Suprapubic skin (tissue), 4 donors: ENCODE data around the gene LRRC4C. TPM values are rescaled to one million over a fixed set of nuclear protein-coding genes. Genes with fewer than 3 reads are reported as not detected.

Experiments
- DNase-seq, 2 donors: peaks; one replicate each; pipeline ENCODE4 v3.0.0-alpha.2; 2019; ENCODE audit warnings: low spot score in 2 of 2
- H3K27ac ChIP-seq: fragments of 200-600 bp; sonication (generic); one replicate; pipeline ENCODE4 v1.5.1; 2019
- H3K27me3 ChIP-seq: fragments of 200-600 bp; sonication (generic); one replicate; pipeline ENCODE4 v1.5.1; 2019
- H3K36me3 ChIP-seq: fragments of 200-600 bp; sonication (generic); one replicate; pipeline ENCODE4 v1.5.1; 2019
- H3K4me1 ChIP-seq: fragments of 200-600 bp; sonication (generic); one replicate; pipeline ENCODE4 v1.5.1; 2019
- H3K4me3 ChIP-seq: fragments of 200-600 bp; sonication (generic); one replicate; pipeline ENCODE4 v1.5.1; 2019; ENCODE audit warnings: mild to moderate bottlenecking
- H3K9me3 ChIP-seq: fragments of 200-600 bp; sonication (generic); one replicate; pipeline ENCODE4 v1.5.1; 2019
- CTCF ChIP-seq, 2 donors: fragments of 200-600 bp in 1 of 2; fragments of 450-650 bp in 1 of 2; sonication (generic) in 1 of 2; IDR thresholded peaks; one replicate each; pipeline ENCODE4 v1.5.1; 2016 to 2019; ENCODE audit warnings: antibody characterized with exemption in 2 of 2, mild to moderate bottlenecking in 1 of 2, moderate library complexity in 1 of 2
- EP300 ChIP-seq: sonication (generic); formaldehyde crosslinking; IDR thresholded peaks from one replicate; pipeline ENCODE4 v1.6.1; 2017; ENCODE audit warnings: antibody characterized with exemption
- POLR2A ChIP-seq, 2 donors: fragments of 450-650 bp; IDR thresholded peaks; one replicate each; pipeline ENCODE4 v1.6.1; 2017; ENCODE audit warnings: antibody characterized with exemption in 2 of 2, mild to moderate bottlenecking in 2 of 2, moderate library complexity in 2 of 2
- POLR2AphosphoS5 ChIP-seq, 3 donors: sonication (generic); formaldehyde crosslinking; IDR thresholded peaks; one replicate each; pipeline ENCODE4 v1.6.1; 2017; ENCODE audit warnings: antibody characterized with exemption in 3 of 3
- WGBS: methylation state at CpG from one replicate; pipeline ENCODE4 v1.1.5; 2018; 5-methylcytosine and 5-hydroxymethylcytosine counted together
- total RNA-seq, 4 donors: library from RNA; depleted of rRNA; stranded (reverse); fragments of >200 nt; gene quantifications; one replicate each; pipeline ENCODE4 v1.1.0, GENCODE V29; 2016

The LRRC4C gene
- total RNA-seq, 4 donors from 2014 or later = 0.19 to 1.1 (median 0.60) TPM; not detected in 1

- Histone ChIP-seq H3K36me3 (no peaks in the 10 kb centered on the region), H3K27ac (no peak overlapping the region), H3K4me1 (no peaks in the 10 kb centered on the region), H3K27me3 (no peaks in the 10 kb centered on the region), H3K9me3 (no peaks in the 10 kb centered on the region), H3K4me3 (no peak overlapping the region)
- DNase-seq = no peak
- TF ChIP-seq CTCF (IDR thresholded peaks at IDR 0.05) = no peak
- WGBS = 65% methylated on average over 5 of the region's 5 CpGs
Measured at GRCh38 chr11:40183073-40184064, 1276.1 kb downstream of the LRRC4C start.

- H3K36me3 ChIP-seq = no peaks in the 10 kb centered on the region
- 90% methylated on average over 6 of the region's 6 CpGs for WGBS
- H3K4me1 ChIP-seq = no peaks in the 10 kb centered on the region
Measured at GRCh38 chr11:40179541-40179940, 1279.9 kb downstream of the LRRC4C start.

GRCh38 chr11:40178470-40178869, 1281.0 kb downstream of the LRRC4C start:
- Histone ChIP-seq H3K27ac (no peak overlapping the region), H3K36me3 (no peaks in the 10 kb centered on the region), H3K9me3 (no peaks in the 10 kb centered on the region), H3K27me3 (no peaks in the 10 kb centered on the region), H3K4me3 (no peak overlapping the region), H3K4me1 (no peaks in the 10 kb centered on the region)
- TF ChIP-seq POLR2A (IDR thresholded peaks at IDR 0.05) (no peak), POLR2AphosphoS5 (IDR thresholded peaks at IDR 0.05) (no peak), CTCF (IDR thresholded peaks at IDR 0.05) (no peak), EP300 (no peak)
- WGBS = 66% methylated on average over 2 of the region's 2 CpGs
- no peak for DNase-seq

More at GRCh38 chr11:40179541-40179940, 1279.9 kb downstream of the LRRC4C start:
- Histone ChIP-seq H3K27me3 (no peaks in the 10 kb centered on the region), H3K4me3 (no peak overlapping the region), H3K27ac (no peak overlapping the region), H3K9me3 (no peaks in the 10 kb centered on the region)
- TF ChIP-seq CTCF (IDR thresholded peaks at IDR 0.05) = no peak
- no peak for TF ChIP-seq EP300
- TF ChIP-seq POLR2A (IDR thresholded peaks at IDR 0.05) = no peak
- no peak for TF ChIP-seq POLR2AphosphoS5 (IDR thresholded peaks at IDR 0.05)
- DNase-seq = no peak

GRCh38 chr11:40175980-40176379, 1283.5 kb downstream of the LRRC4C start:
- WGBS = 92% methylated on average over 3 of the region's 3 CpGs
- no peak for TF ChIP-seq CTCF (IDR thresholded peaks at IDR 0.05)
- Histone ChIP-seq H3K36me3 (no peaks in the 10 kb centered on the region), H3K4me1 (no peaks in the 10 kb centered on the region), H3K27me3 (no peaks in the 10 kb centered on the region), H3K4me3 (no peak overlapping the region), H3K27ac (no peak overlapping the region), H3K9me3 (no peaks in the 10 kb centered on the region)
- DNase-seq = no peak

- Histone ChIP-seq H3K36me3 (no peaks in the 10 kb centered on the region), H3K4me3 (no peak overlapping the region), H3K27me3 (no peaks in the 10 kb centered on the region), H3K27ac (no peak overlapping the region), H3K4me1 (no peaks in the 10 kb centered on the region), H3K9me3 (no peaks in the 10 kb centered on the region)
- WGBS = 47% methylated on average over 2 of the region's 2 CpGs
- no peak for DNase-seq
- TF ChIP-seq POLR2AphosphoS5 (IDR thresholded peaks at IDR 0.05) (no peak), POLR2A (IDR thresholded peaks at IDR 0.05) (no peak), EP300 (no peak), CTCF (IDR thresholded peaks at IDR 0.05) (no peak)
Measured at GRCh38 chr11:40170078-40170477, 1289.4 kb downstream of the LRRC4C start.
